NCI-H345 (cell line): ENCODE data around the gene TMEM100.

Source experiments
- DNase-seq: peaks from one replicate; lab custom pipeline; 2025; lab: John Stamatoyannopoulos, UW

The TMEM100 gene

GRCh38 chr17:55743103-55743679, 20.5 kb upstream of the TMEM100 start:
- DNase-seq = peak; percentile 60

- DNase-seq = no peak
Observed at GRCh38 chr17:55742272-55743102, 19.8 kb upstream of the TMEM100 start.

GRCh38 chr17:55741356-55741700, 18.7 kb upstream of the TMEM100 start:
- DNase-seq = no peak

- no peak for DNase-seq
Observed at GRCh38 chr17:55740511-55741355, 18.1 kb upstream of the TMEM100 start.

GRCh38 chr17:55737976-55738501, 15.4 kb upstream of the TMEM100 start:
- no peak for DNase-seq

GRCh38 chr17:55735731-55736405, 13.2 kb upstream of the TMEM100 start:
- DNase-seq = no peak

GRCh38 chr17:55734128-55734781, 11.6 kb upstream of the TMEM100 start:
- no peak for DNase-seq

- DNase-seq = no peak
Observed at GRCh38 chr17:55731586-55732250, 9.1 kb upstream of the TMEM100 start.

- DNase-seq = no peak
Observed at GRCh38 chr17:55730808-55731207, 8.1 kb upstream of the TMEM100 start.

- DNase-seq = no peak
Observed at GRCh38 chr17:55730380-55730779, 7.7 kb upstream of the TMEM100 start.

- no peak for DNase-seq
Observed at GRCh38 chr17:55729484-55729883, 6.8 kb upstream of the TMEM100 start.

GRCh38 chr17:55728833-55729232, 6.2 kb upstream of the TMEM100 start:
- DNase-seq = no peak

- no peak for DNase-seq
Observed at GRCh38 chr17:55728361-55728760, 5.7 kb upstream of the TMEM100 start.

GRCh38 chr17:55727920-55728319, 5.3 kb upstream of the TMEM100 start:
- DNase-seq = no peak

GRCh38 chr17:55727275-55727674, 4.6 kb upstream of the TMEM100 start:
- no peak for DNase-seq

GRCh38 chr17:55726440-55726839, 3.8 kb upstream of the TMEM100 start:
- peak; percentile 77 for DNase-seq

GRCh38 chr17:55723488-55723848, 804 bp upstream of the TMEM100 start:
- DNase-seq = no peak

- no peak for DNase-seq
Observed at GRCh38 chr17:55722016-55722736, 488 bp downstream of the TMEM100 start.

GRCh38 chr17:55720919-55721836, 1.5 kb downstream of the TMEM100 start:
- no peak for DNase-seq
